Ovary (tissue), 3 donors: ENCODE measurements around the gene FBXO39.

Experiments
- CTCF ChIP-seq, 3 donors: fragments of 450-650 bp in 2 of 3; fragments of 200-600 bp in 1 of 3; IDR thresholded peaks; one replicate each; pipeline versions ENCODE4 v1.5.1 to v1.8.0; 2016 to 2022; ENCODE audit warnings: antibody characterized with exemption in 3 of 3, mild to moderate bottlenecking in 1 of 3
- EP300 ChIP-seq: sonication (generic); formaldehyde crosslinking; IDR thresholded peaks from one replicate; pipeline ENCODE4 v1.6.1; 2017; ENCODE audit warnings: antibody characterized with exemption
- POLR2A ChIP-seq: fragments of 450-650 bp; IDR thresholded peaks from one replicate; pipeline ENCODE4 v1.6.1; 2017; ENCODE audit warnings: antibody characterized with exemption, mild to moderate bottlenecking, moderate library complexity
- donor health status: DM: no; HTN: no; CAD: no.

GRCh38 chr17:6787081-6787693, 11.2 kb downstream of the FBXO39 start:
- no peak for TF ChIP-seq EP300
- no peak for TF ChIP-seq CTCF (IDR thresholded peaks at IDR 0.05)
- no peak for TF ChIP-seq POLR2A
